ENCODE results near the gene TMPRSS7. TPM values are rescaled to one million over a fixed set of nuclear protein-coding genes. Genes with fewer than 3 reads are reported as not detected.

The TMPRSS7 gene
- total and polyA plus RNA-seq, 3 donors from 2014 or later = 2.0 to 5.8 (median 2.8) TPM

DNA sequence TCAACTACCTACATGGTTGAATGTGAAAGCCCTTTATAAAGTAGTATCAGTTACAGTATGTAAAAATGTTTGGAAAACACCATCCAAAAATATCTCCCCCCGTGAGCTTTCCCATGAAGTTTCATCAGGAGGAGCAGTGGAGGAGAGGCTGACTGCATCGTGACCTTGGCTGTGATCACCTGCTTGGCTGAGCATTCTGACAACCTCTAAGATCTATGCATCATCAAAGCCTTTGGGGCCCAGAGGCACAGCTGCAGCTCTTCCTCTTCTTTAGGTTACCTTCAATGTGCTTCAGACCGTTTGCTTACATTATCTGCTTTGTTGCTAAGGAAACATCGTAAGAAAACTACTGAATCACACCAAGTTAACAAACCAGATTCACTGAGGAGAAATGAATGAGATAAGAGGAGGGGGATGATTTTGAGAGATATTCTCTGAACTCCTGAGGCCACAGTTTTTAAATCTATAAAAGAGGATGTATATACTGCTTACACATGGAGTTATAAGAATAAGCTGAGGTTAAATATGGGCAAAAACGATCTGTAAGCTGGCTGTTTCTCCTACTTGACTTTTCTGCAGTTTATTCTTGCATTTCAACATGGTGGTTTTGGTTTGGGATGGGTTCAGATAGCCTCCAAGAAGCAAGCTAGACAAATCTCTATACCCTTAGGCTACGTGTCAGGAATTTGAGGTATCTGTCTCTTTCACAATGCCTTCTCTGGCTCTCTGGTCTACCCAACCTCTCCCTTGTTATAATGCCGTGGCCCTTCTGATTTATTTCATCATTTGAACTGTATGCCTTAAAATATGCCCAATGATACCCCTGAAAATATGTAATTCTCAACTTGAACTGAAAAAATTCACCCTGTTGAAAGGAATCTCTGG lies 94.5 kb downstream of the TMPRSS7 start:
- Histone ChIP-seq H3K36me3 (ENCODE audit: low read depth, missing control alignments) (no peaks in the 10 kb centered on the region), H3K27ac (no peak overlapping the region), H3K4me3 (no peak overlapping the region), H3K4me1 (peaks cover 11% of the 10 kb centered on the region), H3K9me3 (no peaks in the 10 kb centered on the region), H3K27me3 (no peaks in the 10 kb centered on the region)
- WGBS, 2 donors = 71 to 73% methylated on average over 7 of the region's 7 CpGs
- intact Hi-C loops (cut with DNase I; ENCODE audit: low total_unique reads) = no loop called here
- no peak for TF ChIP-seq POLR2A (IDR thresholded peaks at IDR 0.05)
- TF ChIP-seq CTCF (IDR thresholded peaks at IDR 0.05) = no peak
- no peak for DNase-seq

GRCh38 chr3:112129925-112130637 lies 95.5 kb downstream of the TMPRSS7 start:
- WGBS, 2 donors = 91 to 93% methylated on average over 4 of the region's 4 CpGs
- intact Hi-C loops (cut with DNase I; ENCODE audit: low total_unique reads) = no loop called here
- Histone ChIP-seq H3K9me3 (no peaks in the 10 kb centered on the region), H3K27ac (no peak overlapping the region), H3K27me3 (no peaks in the 10 kb centered on the region), H3K36me3 (ENCODE audit: low read depth, missing control alignments) (no peaks in the 10 kb centered on the region), H3K4me3 (no peak overlapping the region), H3K4me1 (peaks cover 11% of the 10 kb centered on the region)
- TF ChIP-seq POLR2A (IDR thresholded peaks at IDR 0.05) (no peak), CTCF (IDR thresholded peaks at IDR 0.05) (no peak)
- DNase-seq = no peak

DNA sequence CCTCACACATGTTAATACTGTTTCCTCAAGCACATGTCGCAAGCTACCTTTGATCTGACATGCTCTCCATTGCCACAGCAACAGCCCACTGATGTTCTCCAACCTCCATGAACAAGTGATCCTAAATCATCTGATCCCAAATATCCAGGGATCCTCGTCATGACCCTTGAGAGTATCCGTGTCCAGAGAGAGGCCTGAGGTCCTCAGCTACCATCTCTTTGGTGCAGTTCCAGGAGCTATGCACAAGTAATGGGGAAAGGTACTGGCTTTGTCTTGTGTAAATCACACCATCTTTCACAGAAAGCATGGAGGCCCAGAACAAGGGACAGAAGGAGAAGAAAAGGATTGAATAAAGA lies 96.1 kb downstream of the TMPRSS7 start:
- Histone ChIP-seq H3K4me3 (no peak overlapping the region), H3K9me3 (no peaks in the 10 kb centered on the region), H3K4me1 (peaks cover 11% of the 10 kb centered on the region), H3K27ac (no peak overlapping the region), H3K27me3 (no peaks in the 10 kb centered on the region), H3K36me3 (ENCODE audit: low read depth, missing control alignments) (no peaks in the 10 kb centered on the region)
- WGBS, 2 donors = 88 to 94% methylated on average over 3 of the region's 3 CpGs
- intact Hi-C loops (cut with DNase I; ENCODE audit: low total_unique reads) = no loop called here
- DNase-seq = no peak
- no peak for TF ChIP-seq CTCF (IDR thresholded peaks at IDR 0.05)
- TF ChIP-seq POLR2A (IDR thresholded peaks at IDR 0.05) = no peak

MicroRNAs encoded within 50 kb of the gene (microRNA counts, 767-probe panel; counts per million panel counts)
- 0 to 152 counts per million in 2 donors for microRNA hsa-miR-567

Small RNAs within 50 kb of the gene (microRNA-seq; reads per million reads assigned to microRNA genes)
- 0 reads per million in 2 donors for gene MIR567 (ENCODE audit: borderline number of aligned reads in 2 of 2, borderline replicate concordance in 1 of 2)

Small RNAs within 50 kb of the gene (small RNA-seq; reads per million reads assigned to genes)
- gene MIR567 = 0 reads per million in 2 donors

Other genes starting within 250 kb of the TMPRSS7 start
- 10 to 100 TPM; 11.7 to 16.5 TPM for gene PHLDB2, start 175.5 kb upstream of the TMPRSS7 start, total RNA-seq
- gene PHLDB2, start 175.5 kb upstream of the TMPRSS7 start, polyA plus RNA-seq (ENCODE audit: insufficient read depth, low read depth, low replicate concordance) = 12.3 TPM
- 10 to 100 TPM; 38.0 to 38.4 TPM for gene ABHD10, start 55.7 kb upstream of the TMPRSS7 start, total RNA-seq
- gene ABHD10, start 55.7 kb upstream of the TMPRSS7 start, polyA plus RNA-seq (ENCODE audit: insufficient read depth, low read depth, low replicate concordance) = 43.0 TPM
- gene TAGLN3, start 35.8 kb upstream of the TMPRSS7 start, total RNA-seq = under 1 TPM in 1 of 2 donors, not detected in 1; 0.37 TPM
- gene TAGLN3, start 35.8 kb upstream of the TMPRSS7 start, polyA plus RNA-seq (ENCODE audit: insufficient read depth, low read depth, low replicate concordance) = not detected
- gene C3orf52, start 51.7 kb downstream of the TMPRSS7 start, total RNA-seq = 10 to 100 TPM in 1 of 2 donors, 1 to 10 TPM in 1; 6.8 to 13.2 TPM
- 5.7 TPM for gene C3orf52, start 51.7 kb downstream of the TMPRSS7 start, polyA plus RNA-seq (ENCODE audit: insufficient read depth, low read depth, low replicate concordance)
- gene GCSAM, start 98.5 kb downstream of the TMPRSS7 start, total RNA-seq = under 1 TPM; 0.06 to 0.63 TPM
- gene GCSAM, start 98.5 kb downstream of the TMPRSS7 start, polyA plus RNA-seq (ENCODE audit: insufficient read depth, low read depth, low replicate concordance) = 0.42 TPM